ENCODE measurements around the gene SRGAP2B.
"Not testable (repeated sequence)": the region's sequence is repeated elsewhere in the genome, so short reads cannot be mapped to it uniquely, and the experiment has no call there.

The SRGAP2B gene

DNA sequence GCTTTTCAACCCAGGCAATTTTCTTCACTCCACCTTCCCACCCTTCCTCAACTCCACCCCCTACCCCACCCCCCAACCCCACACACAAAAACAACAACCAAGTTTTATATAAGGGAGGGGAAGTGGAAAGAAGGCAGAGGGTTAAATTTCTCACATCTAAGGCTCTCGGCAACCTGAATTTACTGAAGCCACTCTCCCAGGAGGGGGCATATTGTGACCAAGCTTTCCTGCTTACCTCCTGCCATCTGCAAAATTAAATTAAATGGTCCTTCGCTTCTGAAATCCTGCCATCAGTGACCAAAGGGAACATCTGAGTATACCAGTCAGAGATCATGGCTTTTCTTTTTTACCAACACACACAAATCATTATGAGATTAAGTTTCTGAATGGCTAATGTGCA, 72.9 kb downstream of the SRGAP2B start:
- H3K4me3 ChIP-seq (ENCODE audit: low read depth, low read length, poor library complexity, severe bottlenecking); H3K4me2 ChIP-seq (ENCODE audit: low read length); H2AFZ ChIP-seq (ENCODE audit: low read length); H3K27ac ChIP-seq (ENCODE audit: low read depth, low read length, poor library complexity, severe bottlenecking); H3K4me1 ChIP-seq (ENCODE audit: insufficient read depth, low read length, severe bottlenecking); H4K20me1 ChIP-seq (ENCODE audit: insufficient read depth, low read length); H3K27me3 ChIP-seq (ENCODE audit: insufficient read depth, low read length); H3F3A ChIP-seq (ENCODE audit: insufficient read depth, low read length); H3K79me2 ChIP-seq (ENCODE audit: insufficient read depth, low read length); H3K9me2 ChIP-seq (ENCODE audit: low read depth, low read length); H3K9ac ChIP-seq (ENCODE audit: low read length); H3K36me3 ChIP-seq (ENCODE audit: insufficient read depth, low read length); H3K9me3 ChIP-seq (ENCODE audit: low read length): not testable (repeated sequence)

GRCh38 chr1:145021749-145022148, 73.4 kb downstream of the SRGAP2B start:
- H3K4me2 ChIP-seq (ENCODE audit: low read length); H3K4me1 ChIP-seq (ENCODE audit: insufficient read depth, low read length, severe bottlenecking); H3K27ac ChIP-seq (ENCODE audit: low read depth, low read length, poor library complexity, severe bottlenecking); H2AFZ ChIP-seq (ENCODE audit: low read length); H3K9me3 ChIP-seq (ENCODE audit: low read length); H3K27me3 ChIP-seq (ENCODE audit: insufficient read depth, low read length); H3K9ac ChIP-seq (ENCODE audit: low read length); H3K4me3 ChIP-seq (ENCODE audit: low read depth, low read length, poor library complexity, severe bottlenecking); H3F3A ChIP-seq (ENCODE audit: insufficient read depth, low read length); H3K79me2 ChIP-seq (ENCODE audit: insufficient read depth, low read length); H3K36me3 ChIP-seq (ENCODE audit: insufficient read depth, low read length); H3K9me2 ChIP-seq (ENCODE audit: low read depth, low read length); H4K20me1 ChIP-seq (ENCODE audit: insufficient read depth, low read length): not testable (repeated sequence)

GRCh38 chr1:145019709-145020108, 75.4 kb downstream of the SRGAP2B start:
- not testable (repeated sequence) for H3K9me2 ChIP-seq (ENCODE audit: low read depth, low read length); H3K4me3 ChIP-seq (ENCODE audit: low read depth, low read length, poor library complexity, severe bottlenecking); H3K9ac ChIP-seq (ENCODE audit: low read length); H3K27me3 ChIP-seq (ENCODE audit: insufficient read depth, low read length); H3K27ac ChIP-seq (ENCODE audit: low read depth, low read length, poor library complexity, severe bottlenecking); H3K4me2 ChIP-seq (ENCODE audit: low read length); H3K4me1 ChIP-seq (ENCODE audit: insufficient read depth, low read length, severe bottlenecking); H3F3A ChIP-seq (ENCODE audit: insufficient read depth, low read length); H3K36me3 ChIP-seq (ENCODE audit: insufficient read depth, low read length); H3K9me3 ChIP-seq (ENCODE audit: low read length); H3K79me2 ChIP-seq (ENCODE audit: insufficient read depth, low read length); H2AFZ ChIP-seq (ENCODE audit: low read length); H4K20me1 ChIP-seq (ENCODE audit: insufficient read depth, low read length)

DNA sequence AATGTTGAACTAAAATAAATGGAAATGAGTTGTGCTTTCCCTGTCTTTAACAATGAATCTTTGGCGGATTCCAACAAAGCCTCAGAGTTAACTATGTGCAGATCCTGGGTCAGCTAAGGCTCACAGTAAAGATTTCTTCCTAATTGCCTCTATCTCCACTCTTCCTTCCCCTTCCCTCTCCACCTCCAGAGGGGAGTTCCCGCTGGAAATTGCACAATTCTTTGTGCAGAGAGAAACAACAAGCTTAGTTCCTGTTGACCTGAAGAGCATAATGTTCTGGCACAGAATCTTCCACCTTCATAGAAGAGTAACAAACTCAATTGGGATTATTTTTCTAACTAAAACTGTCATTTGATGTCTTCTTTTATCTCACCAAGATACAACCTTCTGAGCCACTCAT, 77.4 kb downstream of the SRGAP2B start:
- not testable (repeated sequence) for H3K4me3 ChIP-seq (ENCODE audit: low read depth, low read length, poor library complexity, severe bottlenecking); H3K27me3 ChIP-seq (ENCODE audit: insufficient read depth, low read length); H3K9me2 ChIP-seq (ENCODE audit: low read depth, low read length); H3K9me3 ChIP-seq (ENCODE audit: low read length); H3K79me2 ChIP-seq (ENCODE audit: insufficient read depth, low read length); H3K9ac ChIP-seq (ENCODE audit: low read length); H2AFZ ChIP-seq (ENCODE audit: low read length); H4K20me1 ChIP-seq (ENCODE audit: insufficient read depth, low read length); H3K27ac ChIP-seq (ENCODE audit: low read depth, low read length, poor library complexity, severe bottlenecking); H3K4me1 ChIP-seq (ENCODE audit: insufficient read depth, low read length, severe bottlenecking); H3K4me2 ChIP-seq (ENCODE audit: low read length); H3K36me3 ChIP-seq (ENCODE audit: insufficient read depth, low read length); H3F3A ChIP-seq (ENCODE audit: insufficient read depth, low read length)

GRCh38 chr1:145016492-145016862, 78.7 kb downstream of the SRGAP2B start:
- not testable (repeated sequence) for H3K27me3 ChIP-seq (ENCODE audit: insufficient read depth, low read length); H3K4me2 ChIP-seq (ENCODE audit: low read length); H4K20me1 ChIP-seq (ENCODE audit: insufficient read depth, low read length); H3K4me3 ChIP-seq (ENCODE audit: low read depth, low read length, poor library complexity, severe bottlenecking); H2AFZ ChIP-seq (ENCODE audit: low read length); H3K4me1 ChIP-seq (ENCODE audit: insufficient read depth, low read length, severe bottlenecking); H3K36me3 ChIP-seq (ENCODE audit: insufficient read depth, low read length); H3K9me2 ChIP-seq (ENCODE audit: low read depth, low read length); H3K79me2 ChIP-seq (ENCODE audit: insufficient read depth, low read length); H3K9me3 ChIP-seq (ENCODE audit: low read length); H3F3A ChIP-seq (ENCODE audit: insufficient read depth, low read length); H3K27ac ChIP-seq (ENCODE audit: low read depth, low read length, poor library complexity, severe bottlenecking); H3K9ac ChIP-seq (ENCODE audit: low read length)

GRCh38 chr1:145015744-145016491, 79.2 kb downstream of the SRGAP2B start:
- H3K4me1 ChIP-seq (ENCODE audit: insufficient read depth, low read length, severe bottlenecking); H3K9me3 ChIP-seq (ENCODE audit: low read length); H3K9me2 ChIP-seq (ENCODE audit: low read depth, low read length); H3K36me3 ChIP-seq (ENCODE audit: insufficient read depth, low read length); H3K79me2 ChIP-seq (ENCODE audit: insufficient read depth, low read length); H3F3A ChIP-seq (ENCODE audit: insufficient read depth, low read length); H3K4me3 ChIP-seq (ENCODE audit: low read depth, low read length, poor library complexity, severe bottlenecking); H2AFZ ChIP-seq (ENCODE audit: low read length); H3K27ac ChIP-seq (ENCODE audit: low read depth, low read length, poor library complexity, severe bottlenecking); H3K27me3 ChIP-seq (ENCODE audit: insufficient read depth, low read length); H3K9ac ChIP-seq (ENCODE audit: low read length); H3K4me2 ChIP-seq (ENCODE audit: low read length); H4K20me1 ChIP-seq (ENCODE audit: insufficient read depth, low read length): not testable (repeated sequence)

DNA sequence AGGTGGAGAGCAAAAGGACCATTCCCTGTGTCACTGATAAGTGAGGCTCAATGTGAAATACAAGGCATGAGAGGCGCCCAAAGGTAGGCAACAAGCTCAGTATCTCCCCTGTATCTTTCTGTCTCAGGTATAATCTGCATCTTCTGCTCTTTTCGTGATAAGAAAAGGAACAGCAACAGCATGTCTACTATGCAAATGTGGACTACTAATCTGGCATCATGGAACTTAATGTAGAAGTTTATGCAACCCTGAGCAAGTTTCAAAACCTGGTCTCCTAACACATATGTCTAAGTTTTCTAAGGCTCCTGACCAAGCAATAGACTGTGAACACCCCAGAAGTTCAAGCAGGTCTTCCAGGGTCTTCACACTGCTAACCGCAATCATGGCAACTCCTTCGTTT, 81.8 kb downstream of the SRGAP2B start:
- not testable (repeated sequence) for H2AFZ ChIP-seq (ENCODE audit: low read length); H3K9ac ChIP-seq (ENCODE audit: low read length); H3K36me3 ChIP-seq (ENCODE audit: insufficient read depth, low read length); H3K9me3 ChIP-seq (ENCODE audit: low read length); H4K20me1 ChIP-seq (ENCODE audit: insufficient read depth, low read length); H3K9me2 ChIP-seq (ENCODE audit: low read depth, low read length); H3F3A ChIP-seq (ENCODE audit: insufficient read depth, low read length); H3K4me1 ChIP-seq (ENCODE audit: insufficient read depth, low read length, severe bottlenecking); H3K27ac ChIP-seq (ENCODE audit: low read depth, low read length, poor library complexity, severe bottlenecking); H3K27me3 ChIP-seq (ENCODE audit: insufficient read depth, low read length); H3K79me2 ChIP-seq (ENCODE audit: insufficient read depth, low read length); H3K4me3 ChIP-seq (ENCODE audit: low read depth, low read length, poor library complexity, severe bottlenecking); H3K4me2 ChIP-seq (ENCODE audit: low read length)

DNA sequence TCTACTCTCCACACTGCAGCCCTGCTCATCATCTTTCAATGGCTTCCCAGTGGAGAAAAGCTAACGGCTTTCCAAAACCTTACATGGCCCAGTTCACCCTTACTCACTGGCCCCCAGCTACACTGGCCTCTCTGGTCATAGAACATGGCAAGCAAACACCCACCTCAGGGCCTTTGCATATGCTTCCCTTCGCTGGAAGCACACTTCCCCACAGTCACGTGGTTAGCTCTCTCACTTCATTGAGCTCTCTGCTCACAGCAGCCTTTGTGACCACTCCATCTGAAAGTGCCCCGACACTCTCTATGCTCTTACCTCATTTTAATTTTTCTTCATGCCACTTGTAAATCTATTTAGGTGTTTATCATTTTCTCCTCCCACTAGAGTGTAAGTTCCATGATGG, 83.3 kb downstream of the SRGAP2B start:
- H3K4me1 ChIP-seq (ENCODE audit: insufficient read depth, low read length, severe bottlenecking); H2AFZ ChIP-seq (ENCODE audit: low read length); H3K4me2 ChIP-seq (ENCODE audit: low read length); H3K9me3 ChIP-seq (ENCODE audit: low read length); H3K27ac ChIP-seq (ENCODE audit: low read depth, low read length, poor library complexity, severe bottlenecking); H3F3A ChIP-seq (ENCODE audit: insufficient read depth, low read length); H3K27me3 ChIP-seq (ENCODE audit: insufficient read depth, low read length); H3K79me2 ChIP-seq (ENCODE audit: insufficient read depth, low read length); H3K4me3 ChIP-seq (ENCODE audit: low read depth, low read length, poor library complexity, severe bottlenecking); H4K20me1 ChIP-seq (ENCODE audit: insufficient read depth, low read length); H3K36me3 ChIP-seq (ENCODE audit: insufficient read depth, low read length); H3K9ac ChIP-seq (ENCODE audit: low read length); H3K9me2 ChIP-seq (ENCODE audit: low read depth, low read length): not testable (repeated sequence)

Measured in OCI-LY1 (cell line).